Hypothalamus (tissue), 51 donors: ENCODE measurements around the gene DIABLO.

Experiments used
- DNase-seq, 51 donors: peaks; one replicate each; lab custom pipeline; 2025; lab: John Stamatoyannopoulos, UW

Gene DIABLO

GRCh38 chr12:122159882-122160281 is 66.0 kb downstream of the DIABLO start:
- no peak for DNase-seq

DNA sequence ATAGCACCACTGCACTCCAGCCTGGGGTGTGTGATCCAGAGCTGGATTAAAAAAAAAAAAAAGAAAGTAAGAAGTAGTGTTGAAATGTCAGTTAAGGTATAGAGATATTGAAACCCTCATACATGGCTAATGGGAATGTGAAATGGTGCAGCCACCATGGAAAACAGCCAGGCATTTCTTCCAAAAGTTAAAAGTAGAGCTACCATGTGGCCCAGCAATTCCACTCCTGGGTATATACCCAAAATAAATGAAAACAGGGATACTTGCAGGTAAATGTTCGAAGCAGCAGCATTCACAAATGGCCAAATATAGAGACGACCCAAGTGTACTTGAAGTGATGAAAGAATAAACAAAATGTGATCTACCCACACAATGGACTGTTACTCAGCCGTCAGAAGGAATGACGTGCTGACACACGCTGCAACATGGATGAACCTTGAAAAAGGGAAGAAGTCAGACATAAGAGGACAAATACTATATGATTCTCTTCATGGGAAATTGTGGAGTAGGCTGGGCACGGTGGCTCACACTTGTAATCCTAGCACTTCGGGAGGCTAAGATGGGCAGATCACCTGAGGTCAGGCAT is 67.1 kb downstream of the DIABLO start:
- DNase-seq: no peak
